ENCODE data around the gene ERC1.
"Not testable (repeated sequence)": the region's sequence is repeated elsewhere in the genome, so short reads cannot be mapped to it uniquely, and the experiment has no call there.

Gene ERC1

GRCh38 chr12:1034243-1034642 lies 43.2 kb downstream of the ERC1 start:
- DNase-seq, result no peak

- DNase-seq, result no peak
These were observed 43.9 kb downstream of the ERC1 start for GRCh38 chr12:1034751-1035457.

- DNase-seq, result no peak
These were observed 50.5 kb downstream of the ERC1 start for GRCh38 chr12:1041478-1041877.

GRCh38 chr12:1044199-1044598 lies 53.2 kb downstream of the ERC1 start:
- no peak for DNase-seq

GRCh38 chr12:1044696-1045095 lies 53.7 kb downstream of the ERC1 start:
- peak; percentile 79 for DNase-seq

GRCh38 chr12:1046727-1047126 lies 55.7 kb downstream of the ERC1 start:
- no peak for DNase-seq

- DNase-seq, result peak; percentile 4
These were observed 57.1 kb downstream of the ERC1 start for GRCh38 chr12:1047898-1048660.

- DNase-seq, result no peak
These were observed 59.2 kb downstream of the ERC1 start for GRCh38 chr12:1050059-1050707.

- DNase-seq, result not testable (repeated sequence)
These were observed 60.6 kb downstream of the ERC1 start for GRCh38 chr12:1051672-1052071.

- DNase-seq, result no peak
These were observed 62.7 kb downstream of the ERC1 start for GRCh38 chr12:1053690-1054089.

GRCh38 chr12:1054117-1054870 lies 63.3 kb downstream of the ERC1 start:
- DNase-seq, result no peak

- DNase-seq, result no peak
These were observed 65.4 kb downstream of the ERC1 start for GRCh38 chr12:1056390-1056789.

GRCh38 chr12:1058423-1058822 lies 67.4 kb downstream of the ERC1 start:
- no peak for DNase-seq

GRCh38 chr12:1059162-1059561 lies 68.1 kb downstream of the ERC1 start:
- no peak for DNase-seq

- no peak for DNase-seq
These were observed 72.8 kb downstream of the ERC1 start for GRCh38 chr12:1063852-1064251.

- DNase-seq, result no peak
These were observed 73.3 kb downstream of the ERC1 start for GRCh38 chr12:1064317-1064716.

GRCh38 chr12:1065629-1066028 lies 74.6 kb downstream of the ERC1 start:
- no peak for DNase-seq

- DNase-seq, result no peak
These were observed 78.8 kb downstream of the ERC1 start for GRCh38 chr12:1069846-1070245.

- DNase-seq, result no peak
These were observed 80.2 kb downstream of the ERC1 start for GRCh38 chr12:1071182-1071581.

GRCh38 chr12:1073652-1074051 lies 82.6 kb downstream of the ERC1 start:
- no peak for DNase-seq

- DNase-seq, result no peak
These were observed 86.2 kb downstream of the ERC1 start for GRCh38 chr12:1077036-1077803.

- DNase-seq, result no peak
These were observed 87.0 kb downstream of the ERC1 start for GRCh38 chr12:1078002-1078401.

All from fibroblast of skin of back (primary cell).